ENCODE measurements around the gene CYLD.

GRCh38 chr16:50830698-50831097 lies 88.8 kb downstream of the CYLD start:
- TF ChIP-seq POLR2AphosphoS5 (IDR thresholded peaks at IDR 0.05; ENCODE audit: low read depth, low read length) (no peak), CTCF (IDR thresholded peaks at IDR 0.05) (no peak)

Data from Panc1 (cell line).